ENCODE measurements around the gene CLBA1.
"Not testable (repeated sequence)": the region's sequence is repeated elsewhere in the genome, so short reads cannot be mapped to it uniquely, and the experiment has no call there.

CLBA1 gene

DNA sequence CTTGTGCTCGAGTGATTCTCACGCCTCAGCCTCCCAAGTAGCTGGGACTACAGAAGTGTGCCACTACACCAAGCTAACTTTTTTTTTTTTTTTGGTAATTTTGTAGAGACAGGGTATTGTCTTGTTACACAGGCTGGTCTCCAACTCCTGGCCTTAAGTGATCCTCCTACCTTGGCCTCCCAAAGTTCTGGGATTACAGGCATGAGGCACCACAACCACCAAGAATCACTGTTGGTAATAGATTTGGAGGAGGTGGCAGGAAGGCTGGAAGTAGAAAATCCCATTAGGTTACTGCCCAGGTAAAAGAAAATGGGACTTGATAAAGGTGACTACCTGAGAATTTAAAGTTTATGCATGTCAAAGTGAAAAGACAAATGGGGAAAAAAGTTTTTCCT lies 36.7 kb downstream of the CLBA1 start:
- DNase-seq (ENCODE audit: low read depth in 3 of 3): no peak

DNA sequence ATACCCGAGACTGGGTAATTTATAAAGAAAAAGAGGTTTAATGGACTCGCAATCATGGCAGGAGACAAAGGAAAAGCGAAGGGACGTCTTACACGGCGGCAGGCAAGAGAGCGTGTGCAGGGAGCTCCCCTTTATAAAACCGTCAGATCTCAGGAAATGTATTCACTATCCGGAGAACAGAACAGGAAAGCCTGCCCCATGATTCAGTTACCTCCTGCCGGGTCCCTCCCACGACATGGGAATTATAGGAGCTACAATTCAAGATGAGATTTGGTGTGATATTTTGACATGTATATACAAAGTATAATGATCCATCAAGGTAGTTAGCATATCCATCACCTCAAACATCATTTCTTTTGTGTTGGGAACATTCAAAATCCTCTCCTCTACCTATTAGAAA lies 37.6 kb downstream of the CLBA1 start:
- DNase-seq (ENCODE audit: low read depth in 3 of 3): no peak

DNA sequence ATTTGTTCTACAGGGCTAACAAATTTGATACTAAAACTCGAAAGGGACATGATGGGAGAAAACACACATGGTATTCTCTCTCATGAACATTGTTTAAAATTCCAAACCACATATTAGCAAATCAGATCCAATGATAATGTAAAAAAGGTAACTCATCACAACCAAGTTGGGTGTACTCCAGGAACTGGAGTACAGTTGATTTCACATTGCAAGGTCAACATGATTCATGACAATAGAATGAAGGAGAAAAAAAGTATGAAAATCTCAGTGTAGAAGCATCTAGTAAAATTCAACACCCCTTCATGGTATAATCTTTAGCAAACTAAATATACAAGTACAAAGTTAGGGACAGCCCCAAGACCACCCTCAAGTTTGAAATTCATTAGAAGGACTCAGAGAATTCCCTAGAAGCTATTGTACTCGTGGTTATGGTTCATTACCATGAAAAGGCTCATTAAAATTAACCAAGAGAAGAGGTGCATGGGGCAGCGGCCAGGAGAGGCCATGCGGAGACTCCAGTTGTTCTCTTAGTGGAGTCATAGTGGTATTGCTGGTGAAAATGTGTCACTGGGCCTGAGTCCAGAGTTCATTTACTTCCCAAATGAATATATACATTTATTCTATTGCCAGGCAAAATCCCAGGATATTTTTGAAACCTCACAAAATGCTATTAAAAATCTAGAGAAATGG lies 38.3 kb downstream of the CLBA1 start:
- DNase-seq (ENCODE audit: low read depth in 3 of 3): no peak

DNA sequence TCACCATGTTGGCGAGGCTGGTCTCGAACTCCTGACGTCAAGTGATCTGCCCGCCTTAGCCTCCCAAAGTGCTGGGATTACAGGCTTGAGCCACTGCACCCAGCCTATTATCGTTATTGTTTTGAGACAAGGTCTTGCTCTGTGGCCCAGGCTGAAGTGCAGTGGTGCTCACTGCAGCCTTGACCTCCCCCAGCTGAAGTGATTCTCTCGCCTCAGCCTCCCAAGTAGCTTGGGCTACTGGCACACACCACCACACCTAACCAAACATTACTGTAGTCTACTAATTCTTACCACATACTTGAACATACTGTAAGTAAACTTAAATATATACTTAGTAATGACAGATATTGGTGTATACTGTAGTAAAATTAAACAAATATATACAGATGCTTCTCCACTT lies 39.8 kb downstream of the CLBA1 start:
- DNase-seq (ENCODE audit: low read depth in 3 of 3): no peak

DNA sequence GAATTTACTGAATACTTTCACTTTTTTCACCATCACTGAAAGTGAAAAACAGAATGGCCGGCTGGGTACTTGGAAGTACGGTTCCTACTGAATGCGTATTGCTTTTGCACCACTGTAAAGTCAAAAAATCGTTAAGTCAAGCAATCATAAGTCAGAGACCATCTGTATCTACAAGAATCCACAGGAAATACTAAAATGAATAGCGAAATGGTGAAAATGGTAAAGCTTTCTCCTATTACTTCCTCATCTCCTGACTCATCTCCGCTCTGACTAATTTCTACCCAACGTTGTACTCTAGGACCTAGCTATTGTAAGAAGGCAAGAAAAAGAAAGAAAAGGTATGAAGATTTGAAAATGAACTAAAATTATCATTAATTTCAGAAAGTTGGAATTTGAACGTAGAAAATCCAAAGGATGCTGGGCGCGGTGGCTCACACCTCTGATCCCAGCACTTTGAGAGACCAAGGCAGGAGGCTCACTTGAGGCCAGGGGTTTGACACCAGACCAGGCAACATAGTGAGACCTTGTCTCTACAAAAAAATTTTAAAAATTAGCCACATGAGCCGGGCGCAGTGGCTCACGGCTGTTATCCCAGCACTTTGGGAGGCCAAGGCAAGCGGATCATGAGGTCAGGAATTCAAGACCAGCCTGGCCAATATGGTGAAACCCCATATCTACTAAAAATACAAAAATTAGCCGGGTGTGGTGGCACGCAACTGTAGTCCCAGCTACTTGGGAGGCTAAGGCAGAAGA lies 40.6 kb downstream of the CLBA1 start:
- no peak for DNase-seq (ENCODE audit: low read depth in 3 of 3)

DNA sequence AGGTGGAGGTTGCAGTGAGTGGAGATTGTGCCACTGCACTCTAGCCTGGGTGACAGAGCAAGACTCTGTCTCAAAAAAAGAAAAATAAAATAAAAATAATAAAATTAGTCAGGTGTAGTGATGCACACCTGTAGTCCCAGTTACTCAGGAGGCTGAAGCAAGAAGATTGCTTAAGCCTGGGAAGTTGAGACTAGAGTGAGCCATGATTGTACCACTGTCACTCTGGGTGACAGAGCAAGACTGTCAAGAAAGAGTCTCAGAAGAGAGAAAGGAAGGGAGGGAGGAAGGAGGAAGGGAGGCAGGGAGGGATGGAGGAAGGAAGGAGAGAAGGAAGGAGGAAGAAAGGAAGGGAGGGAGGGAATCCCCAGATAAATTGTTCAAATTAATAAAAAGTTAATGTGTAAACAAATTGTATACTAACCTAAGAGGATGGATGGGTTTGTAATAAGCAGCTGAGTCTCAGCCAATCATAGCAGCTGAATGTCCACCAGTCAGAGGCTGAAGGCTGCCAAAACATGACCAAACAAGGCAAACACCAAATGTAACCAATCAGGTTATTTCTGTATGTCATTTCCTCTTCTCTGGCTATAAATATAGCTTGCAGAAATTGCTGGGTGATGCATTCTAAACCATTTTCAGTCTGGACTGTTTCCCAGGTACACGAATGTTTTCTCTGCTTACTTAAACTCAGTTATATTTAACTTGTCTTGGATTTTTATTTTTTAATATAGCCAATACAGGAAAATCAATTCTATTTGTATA lies 41.4 kb downstream of the CLBA1 start:
- DNase-seq (ENCODE audit: low read depth in 3 of 3): no peak

DNA sequence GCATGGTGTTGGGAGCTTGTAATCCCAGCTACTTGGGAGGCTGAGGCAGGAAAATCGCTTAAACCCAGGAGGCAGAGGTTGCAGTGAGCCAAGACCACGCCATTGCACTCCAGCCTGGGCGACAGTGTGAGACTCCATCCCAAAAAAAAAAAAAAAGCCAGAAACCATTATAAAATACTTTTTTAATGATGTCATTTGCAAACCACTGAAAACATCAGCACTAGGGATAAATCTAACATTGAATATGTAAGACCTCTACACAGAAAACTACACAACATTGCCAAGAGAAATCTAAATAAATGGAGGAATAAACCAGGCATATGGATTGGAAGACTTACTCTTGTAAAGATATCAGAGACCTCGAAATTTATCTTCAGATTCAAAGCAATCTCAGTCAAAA lies 42.1 kb downstream of the CLBA1 start:
- not testable (repeated sequence) for DNase-seq (ENCODE audit: low read depth in 3 of 3)

DNA sequence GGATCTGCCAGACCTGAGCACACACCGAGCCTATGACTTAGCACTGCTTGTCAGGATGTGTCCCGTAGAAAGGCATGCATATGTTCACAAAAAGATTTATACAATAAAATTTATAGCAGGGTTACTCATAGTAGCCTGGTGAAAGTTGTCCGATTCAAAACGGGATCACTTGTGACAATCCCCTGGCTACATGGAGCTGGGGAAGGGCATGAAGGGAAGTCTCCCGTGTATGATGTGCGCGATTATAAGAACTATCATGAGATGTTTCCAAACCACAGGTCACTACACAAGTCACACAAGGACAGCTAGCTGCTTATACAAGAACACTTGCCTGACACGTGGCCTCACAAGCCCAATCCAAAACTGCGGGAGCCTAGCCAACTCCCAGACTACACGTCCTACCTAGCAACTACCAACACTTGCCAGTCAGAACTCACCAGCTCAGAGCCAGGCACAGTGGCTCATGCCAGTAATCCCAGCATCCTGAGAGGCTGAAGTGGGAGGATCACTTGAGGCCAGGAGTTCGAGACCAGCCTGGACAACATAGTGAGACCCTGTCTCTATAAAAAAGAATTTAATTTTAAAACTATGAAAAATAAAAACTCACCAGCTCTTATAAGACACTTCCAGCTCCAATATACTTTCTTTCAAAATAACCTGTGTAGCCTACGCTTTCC lies 42.8 kb downstream of the CLBA1 start:
- DNase-seq (ENCODE audit: low read depth in 3 of 3): no peak

DNA sequence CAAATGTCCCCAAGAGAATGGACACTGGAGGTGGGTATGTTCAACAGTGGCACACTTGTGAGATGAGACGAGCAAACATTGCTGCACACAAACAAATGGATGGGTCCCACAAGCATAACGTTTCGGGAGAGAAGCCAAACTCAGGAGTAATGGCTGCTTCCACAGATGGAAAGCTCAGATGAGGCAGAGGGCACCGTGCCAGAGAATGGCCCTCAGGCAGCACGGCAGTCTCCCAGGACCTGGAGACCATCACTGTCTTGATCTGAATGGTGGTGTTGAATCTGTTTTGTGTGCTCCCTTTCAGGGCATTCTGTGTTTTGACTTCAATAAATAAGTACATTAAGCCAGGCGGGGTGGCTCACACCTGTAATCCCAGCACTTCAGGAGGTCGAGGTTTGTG lies 43.8 kb downstream of the CLBA1 start:
- no peak for DNase-seq (ENCODE audit: low read depth in 3 of 3)

DNA sequence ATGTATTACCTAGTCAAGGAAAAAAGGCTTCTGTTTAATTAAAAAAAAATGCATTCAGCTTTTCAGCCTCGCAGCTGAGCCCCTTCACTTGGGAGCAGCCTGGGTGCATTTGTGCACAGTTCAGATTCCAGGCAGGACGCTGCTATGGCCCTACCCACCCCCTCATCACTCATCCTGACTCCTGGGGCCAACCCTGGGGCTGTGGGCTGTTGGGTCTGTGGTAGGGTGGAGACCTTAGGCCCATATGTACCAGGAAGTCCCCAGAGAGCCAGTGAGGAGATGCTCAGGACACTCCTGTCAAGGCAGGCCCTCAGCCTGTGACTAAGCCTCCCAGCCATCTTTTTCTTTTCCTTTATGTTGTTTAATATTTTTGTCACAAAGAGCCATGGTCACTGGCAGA lies 44.6 kb downstream of the CLBA1 start:
- DNase-seq (ENCODE audit: low read depth in 3 of 3): no peak

DNA sequence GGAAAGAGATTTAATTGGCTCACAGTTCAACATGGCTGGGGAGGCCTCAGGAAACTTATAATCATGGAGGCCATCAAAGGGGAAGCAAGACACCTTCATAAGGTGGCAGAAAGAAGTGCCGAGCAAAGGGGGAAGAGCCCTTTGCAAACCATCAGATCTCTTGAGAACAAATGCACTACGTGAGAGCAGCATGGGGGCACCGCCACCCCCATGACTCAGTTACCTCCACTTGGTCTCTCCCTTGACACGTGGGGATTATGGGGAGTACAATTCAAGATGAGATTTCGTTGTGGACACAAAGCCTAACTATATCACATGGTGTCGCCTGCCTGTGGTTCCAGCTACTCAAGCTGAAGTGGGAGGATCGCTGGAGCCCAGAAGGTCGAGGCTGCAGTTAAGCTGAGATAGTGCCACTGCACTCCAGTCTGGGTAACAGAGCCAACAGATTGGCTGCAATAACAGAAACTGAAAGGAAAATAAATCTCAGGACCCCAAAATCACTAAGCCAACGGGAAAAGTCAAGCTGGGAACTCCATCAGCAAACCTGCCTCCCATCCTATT lies 45.3 kb downstream of the CLBA1 start:
- DNase-seq (ENCODE audit: low read depth in 3 of 3): no peak

DNA sequence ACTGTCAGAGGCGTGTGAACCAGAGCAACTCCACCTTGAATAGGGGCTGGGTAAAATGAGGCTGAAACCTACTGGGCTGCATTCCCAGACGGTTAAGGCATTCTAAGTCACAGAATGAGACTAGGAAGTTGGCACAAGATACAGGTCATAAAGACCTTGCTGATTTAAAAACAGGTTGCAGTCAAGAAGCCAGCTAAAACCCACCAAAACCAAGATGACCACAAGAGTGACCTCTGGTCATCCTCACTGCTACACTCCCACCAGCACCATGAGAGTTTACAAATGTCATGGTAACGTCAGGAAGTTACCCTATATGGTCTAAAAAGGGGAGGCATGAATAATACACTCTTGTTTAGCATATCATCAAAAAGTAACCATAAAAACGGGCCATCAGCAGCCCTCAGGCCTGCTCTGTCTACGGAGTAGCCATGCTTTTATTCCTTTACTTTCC lies 46.9 kb downstream of the CLBA1 start:
- DNase-seq (ENCODE audit: low read depth in 3 of 3): not testable (repeated sequence)

DNA sequence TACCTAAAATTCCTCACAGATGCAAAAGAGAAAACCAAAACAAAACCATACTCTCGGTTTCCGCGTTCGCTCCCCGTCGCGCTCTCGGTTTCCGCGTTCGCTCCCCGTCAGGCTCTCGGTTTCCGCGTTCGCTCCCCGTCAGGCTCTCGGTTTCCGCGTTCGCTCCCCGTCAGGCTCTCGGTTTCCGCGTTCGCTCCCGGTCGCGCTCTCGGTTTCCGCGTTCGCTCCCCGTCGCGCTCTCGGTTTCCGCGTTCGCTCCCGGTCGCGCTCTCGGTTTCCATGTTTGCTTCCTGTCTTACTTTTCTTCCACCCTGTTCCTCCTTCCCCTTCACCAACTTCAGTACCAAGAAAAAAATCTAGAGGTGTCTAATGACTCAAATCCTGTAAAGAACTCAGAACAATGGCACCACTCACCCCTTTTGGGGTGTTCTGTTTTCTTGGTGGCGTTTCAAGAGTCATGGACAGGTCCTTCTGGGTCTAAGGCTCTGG lies 47.9 kb downstream of the CLBA1 start:
- DNase-seq (ENCODE audit: low read depth in 3 of 3): not testable (repeated sequence)

DNA sequence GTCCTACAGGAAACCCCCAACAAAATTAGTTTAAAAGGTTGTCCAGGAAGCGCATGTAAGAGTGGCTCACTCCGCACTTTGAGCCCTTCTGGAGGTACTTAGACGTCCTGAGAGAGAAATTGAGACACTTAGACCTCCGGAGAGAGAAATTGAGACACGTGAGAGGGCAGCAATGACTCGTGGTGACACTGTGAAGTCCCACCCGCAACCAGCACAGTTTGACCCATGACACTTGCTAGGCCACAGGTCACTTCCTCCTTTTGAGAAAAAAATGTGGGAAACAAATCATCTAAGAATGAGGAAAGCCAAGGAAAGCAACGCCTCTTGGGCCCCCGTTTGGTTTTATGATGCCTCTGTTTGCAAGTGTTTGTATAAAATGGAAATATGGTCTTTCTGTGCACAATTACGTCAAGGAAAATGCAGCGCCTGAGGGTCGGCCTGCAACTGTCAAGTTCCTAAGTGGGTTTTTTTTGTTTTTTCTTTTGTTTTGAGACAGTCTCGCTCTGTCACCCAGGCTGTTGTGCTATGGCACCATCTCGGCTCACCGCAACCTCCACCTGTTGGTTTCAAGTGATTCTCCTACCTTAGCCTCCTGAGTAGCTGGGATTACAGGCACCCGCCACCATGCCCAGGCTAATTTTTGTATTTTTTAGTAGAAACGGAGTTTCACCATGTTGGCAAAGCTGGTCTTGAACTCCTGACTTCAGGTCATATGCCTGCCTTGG lies 48.9 kb downstream of the CLBA1 start:
- no peak for DNase-seq (ENCODE audit: low read depth in 3 of 3)

DNA sequence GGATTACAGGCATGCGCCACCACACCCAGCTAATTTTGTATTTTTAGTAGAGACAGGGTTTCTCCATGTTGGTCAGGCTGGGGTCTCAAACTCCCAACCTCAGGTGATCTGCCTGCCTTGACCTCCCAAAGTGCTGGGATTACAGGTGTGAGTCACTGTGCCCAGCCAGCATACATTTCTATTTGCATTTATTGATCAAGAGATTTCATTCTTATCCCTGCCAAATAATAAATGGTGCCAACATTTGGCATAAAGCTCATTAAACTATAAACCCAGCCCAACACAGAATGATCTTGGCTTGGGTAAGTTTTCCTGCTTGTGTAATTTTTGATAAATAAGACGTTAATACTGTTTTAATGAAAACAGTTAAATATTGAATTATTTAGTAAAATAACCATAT lies 50.0 kb downstream of the CLBA1 start:
- not testable (repeated sequence) for DNase-seq (ENCODE audit: low read depth in 3 of 3)

DNA sequence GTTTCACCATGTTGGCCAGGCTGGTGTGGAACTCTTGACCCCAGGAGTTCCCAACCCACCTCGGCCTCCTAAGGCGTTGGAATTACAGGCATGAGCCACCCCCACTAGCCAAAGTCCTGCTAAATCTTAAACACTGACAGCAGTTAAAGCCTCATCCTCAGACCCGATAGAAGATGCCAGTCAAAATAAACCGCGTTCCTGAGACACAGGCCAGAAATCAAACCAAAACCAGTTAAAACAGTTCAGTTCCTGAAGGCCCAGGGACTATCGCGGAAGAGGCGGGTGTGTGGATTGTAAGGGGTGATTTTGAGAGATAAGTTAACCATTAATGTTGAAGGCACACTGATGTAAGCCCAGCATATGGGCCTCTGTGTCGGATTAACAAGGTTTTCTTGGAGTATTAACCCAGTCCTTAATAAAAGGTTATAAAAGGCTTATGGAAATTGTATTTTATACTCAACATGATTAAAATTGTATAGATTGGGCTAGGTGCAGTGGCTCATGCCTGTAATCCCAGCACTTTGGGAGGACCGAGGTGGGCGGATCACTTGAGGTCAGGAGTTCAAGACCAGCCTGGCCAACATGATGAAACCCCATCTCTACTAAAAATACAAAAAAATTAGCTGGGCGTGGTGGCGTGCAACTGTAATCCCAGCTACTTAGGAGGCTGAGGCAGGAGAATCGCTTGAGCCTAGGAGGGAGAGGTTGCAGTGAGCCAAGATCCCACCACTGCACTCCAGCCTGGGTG lies 54.0 kb downstream of the CLBA1 start:
- DNase-seq (ENCODE audit: low read depth in 3 of 3): no peak

DNA sequence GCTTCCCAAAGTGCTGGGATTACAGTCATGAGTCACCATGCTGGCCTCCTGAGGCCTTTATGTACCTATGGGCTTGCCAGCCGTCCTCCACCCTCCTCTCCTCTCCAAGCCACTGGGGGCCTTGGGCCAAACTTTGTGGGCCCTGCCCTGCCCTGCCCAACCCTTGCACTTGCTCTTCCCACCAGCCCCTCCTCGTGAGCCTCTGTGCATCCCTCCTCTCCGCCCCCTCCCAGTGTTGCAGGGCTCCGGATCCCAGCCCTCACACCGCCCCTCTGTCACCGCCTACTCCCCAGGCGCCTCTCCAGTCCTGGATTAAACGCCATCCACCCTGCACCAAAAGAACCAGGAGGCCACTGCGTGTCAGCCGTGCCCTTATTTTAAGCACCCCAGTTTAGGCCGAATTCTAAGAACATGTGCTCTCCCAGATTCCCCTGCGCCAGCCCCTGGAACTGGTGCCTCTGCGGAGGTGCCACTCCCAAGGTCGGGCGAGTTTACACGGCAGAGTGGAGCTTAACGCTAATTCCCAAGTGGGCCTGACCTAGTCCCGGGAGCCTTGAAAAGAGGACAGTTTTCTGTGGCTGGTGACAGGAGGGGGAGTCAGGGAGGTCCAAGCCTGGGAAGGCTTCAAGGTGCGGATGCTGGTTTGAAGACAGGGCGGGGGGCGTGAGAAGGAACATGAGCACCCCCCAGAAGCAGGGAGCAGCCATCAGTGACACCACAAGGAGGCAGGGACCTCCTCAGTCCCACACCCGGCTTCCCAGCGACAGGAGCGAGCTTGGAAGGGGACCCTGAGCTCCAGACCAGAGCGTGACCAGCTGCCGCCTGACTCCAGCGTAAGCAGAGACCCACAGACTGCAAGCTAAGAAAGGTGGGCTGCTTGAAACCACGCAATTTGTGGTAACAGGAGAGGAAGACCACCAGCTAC lies 56.5 kb downstream of the CLBA1 start:
- DNase-seq (ENCODE audit: low read depth in 3 of 3): no peak

DNA sequence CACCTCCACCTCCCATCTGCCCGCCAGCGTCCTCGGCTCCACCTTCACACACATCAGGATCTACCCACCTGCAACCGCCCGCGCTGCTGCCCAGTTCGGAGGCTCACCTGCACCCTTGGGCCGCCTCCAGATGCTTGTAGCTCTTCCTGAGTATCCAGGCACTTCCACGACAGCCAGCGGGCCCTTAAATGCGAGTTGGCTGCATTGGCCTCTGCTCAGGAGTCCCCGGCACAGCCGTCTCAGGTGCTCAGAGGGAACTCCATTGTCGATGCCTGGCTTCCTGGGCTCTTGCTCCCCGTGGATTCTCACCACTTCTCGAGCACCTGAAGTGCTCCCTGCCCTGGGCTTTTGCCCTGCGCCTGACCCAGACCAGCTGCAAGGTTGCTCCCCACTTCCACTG lies 57.2 kb downstream of the CLBA1 start:
- DNase-seq (ENCODE audit: low read depth in 3 of 3): no peak

DNA sequence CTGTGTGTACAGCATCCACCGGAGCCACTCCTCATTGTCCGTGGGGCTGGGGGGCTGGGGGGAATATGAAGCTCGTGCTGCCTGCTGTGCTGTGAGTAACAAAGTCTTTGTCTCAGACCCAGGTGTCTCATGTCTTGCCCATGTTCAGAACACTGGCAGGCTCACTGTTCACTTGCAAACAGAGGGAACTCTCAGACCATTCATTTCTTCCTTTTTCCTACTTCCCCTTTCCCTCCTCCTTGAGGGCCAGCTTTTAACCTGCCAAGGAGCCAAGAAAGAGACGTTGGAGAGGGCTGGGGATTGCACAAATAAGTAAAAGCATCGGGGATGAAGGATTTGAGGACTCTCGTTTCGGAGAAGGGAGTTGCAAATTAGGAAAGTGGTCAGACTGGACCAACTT lies 58.1 kb downstream of the CLBA1 start:
- no peak for DNase-seq (ENCODE audit: low read depth in 3 of 3)

Data from stimulated activated CD4-positive, alpha-beta T cell treated with anti-CD3 and anti-CD28 coated beads, TNF-alpha, amount 100 ng/mL, for 24 hours (primary cell).